SU-DHL-6 (cell line): Measurements from ENCODE around the gene DHRS11.

ENCODE experiments used
- EZH2phosphoT487 ChIP-seq: fragments of 200-600 bp; sonication (generic), shearing (Covaris generic); conservative IDR thresholded peaks from 2 replicates; pipeline ENCODE4 v1.6.1; 2018; ENCODE audit warnings: mild to moderate bottlenecking, antibody characterized with exemption, low read length, moderate library complexity, mixed read lengths
- TF ChIP-seq, protein P1 (sequence below): fragments of 200-600 bp; sonication (generic); IDR thresholded peaks from one replicate; pipeline ENCODE4 v1.5.1; 2017; ENCODE audit warnings: antibody characterized with exemption, mild to moderate bottlenecking, low read length, moderate library complexity; ENCODE audit not compliant: insufficient read depth, poor library complexity, severe bottlenecking

DNA sequence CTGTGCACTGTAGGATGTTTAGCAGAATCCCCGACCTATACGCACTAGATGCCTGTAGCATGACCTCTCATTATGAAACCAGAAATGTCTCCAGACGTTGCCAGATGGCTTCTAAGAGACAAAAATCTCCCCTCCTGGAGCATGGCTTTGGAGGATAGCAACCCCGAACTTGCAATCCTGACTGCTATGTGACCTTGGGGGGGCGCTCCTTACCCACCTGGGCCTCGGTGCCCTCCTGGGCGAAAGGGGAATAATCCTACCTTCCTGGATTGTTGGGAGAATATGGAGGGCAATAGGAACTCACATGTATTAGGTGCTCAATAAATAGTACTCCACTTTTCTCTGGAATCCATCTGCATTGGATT lies 17.8 kb downstream of the DHRS11 start:
- TF ChIP-seq, protein P1, sequence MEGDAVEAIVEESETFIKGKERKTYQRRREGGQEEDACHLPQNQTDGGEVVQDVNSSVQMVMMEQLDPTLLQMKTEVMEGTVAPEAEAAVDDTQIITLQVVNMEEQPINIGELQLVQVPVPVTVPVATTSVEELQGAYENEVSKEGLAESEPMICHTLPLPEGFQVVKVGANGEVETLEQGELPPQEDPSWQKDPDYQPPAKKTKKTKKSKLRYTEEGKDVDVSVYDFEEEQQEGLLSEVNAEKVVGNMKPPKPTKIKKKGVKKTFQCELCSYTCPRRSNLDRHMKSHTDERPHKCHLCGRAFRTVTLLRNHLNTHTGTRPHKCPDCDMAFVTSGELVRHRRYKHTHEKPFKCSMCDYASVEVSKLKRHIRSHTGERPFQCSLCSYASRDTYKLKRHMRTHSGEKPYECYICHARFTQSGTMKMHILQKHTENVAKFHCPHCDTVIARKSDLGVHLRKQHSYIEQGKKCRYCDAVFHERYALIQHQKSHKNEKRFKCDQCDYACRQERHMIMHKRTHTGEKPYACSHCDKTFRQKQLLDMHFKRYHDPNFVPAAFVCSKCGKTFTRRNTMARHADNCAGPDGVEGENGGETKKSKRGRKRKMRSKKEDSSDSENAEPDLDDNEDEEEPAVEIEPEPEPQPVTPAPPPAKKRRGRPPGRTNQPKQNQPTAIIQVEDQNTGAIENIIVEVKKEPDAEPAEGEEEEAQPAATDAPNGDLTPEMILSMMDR: no peak
- no peak for TF ChIP-seq EZH2phosphoT487
